Endothelial cell (in vitro differentiated cells): Measurements from ENCODE around the gene GEMIN4. TPM values are rescaled to one million over a fixed set of nuclear protein-coding genes. Genes with fewer than 3 reads are reported as not detected.
A peak's percentile ranks its signal among the peaks of the same experiment; 100 is the strongest.
"Not testable (repeated sequence)": the region's sequence is repeated elsewhere in the genome, so short reads cannot be mapped to it uniquely, and the experiment has no call there.

Experiments
- DNase-seq: peaks from one replicate; pipeline ENCODE4 v3.0.0; 2021; ENCODE audit warnings: low spot score
- H3K27ac Mint-ChIP-seq: one replicate; pipeline ENCODE4 v1.8.0; 2021; ENCODE audit warnings: mixed read lengths, inconsistent platforms; ENCODE audit not compliant: unreplicated experiment
- H3K27me3 Mint-ChIP-seq: one replicate; pipeline ENCODE4 v1.8.0; 2021; ENCODE audit warnings: mild to moderate bottlenecking, moderate library complexity, mixed read lengths, inconsistent platforms; ENCODE audit not compliant: unreplicated experiment
- H3K36me3 Mint-ChIP-seq: one replicate; pipeline ENCODE4 v1.8.0; 2021; ENCODE audit warnings: mild to moderate bottlenecking, low read depth, mixed read lengths, inconsistent platforms; ENCODE audit not compliant: unreplicated experiment
- H3K4me1 Mint-ChIP-seq: one replicate; pipeline ENCODE4 v1.8.0; 2021; ENCODE audit warnings: mild to moderate bottlenecking, mixed read lengths, inconsistent platforms; ENCODE audit not compliant: unreplicated experiment
- H3K4me3 Mint-ChIP-seq: one replicate; pipeline ENCODE4 v1.8.0; 2021; ENCODE audit warnings: mild to moderate bottlenecking, mixed read lengths, inconsistent platforms; ENCODE audit not compliant: unreplicated experiment
- H3K9me3 Mint-ChIP-seq: one replicate; pipeline ENCODE4 v1.8.0; 2021; ENCODE audit warnings: mixed read lengths, inconsistent platforms; ENCODE audit not compliant: unreplicated experiment
- CTCF ChIP-seq: fragments of 200-600 bp; sonication (generic); IDR thresholded peaks from one replicate; pipeline ENCODE4 v1.5.0; 2021; ENCODE audit warnings: antibody characterized with exemption; ENCODE audit not compliant: unreplicated experiment
- total RNA-seq: library from RNA; stranded (reverse); fragmentation: NEBNext Ultra II Directional; extraction: Animal tissue kit (Norgen Biotek cat#: 25700); gene quantifications from one replicate; pipeline ENCODE4 v1.2.1, GENCODE V29; 2021; ENCODE audit not compliant: unreplicated experiment

GEMIN4 gene
- total RNA-seq, 1 donor from 2014 or later, result 17.7 TPM

GRCh38 chr17:751269-752001, 629 bp downstream of the GEMIN4 start:
- Mint-ChIP-seq H3K36me3 (peaks cover 36% of the 10 kb centered on the region), H3K27me3 (peaks cover 11% of the 10 kb centered on the region), H3K27ac (no peak overlapping the region), H3K9me3 (no peaks in the 10 kb centered on the region), H3K4me3 (peak overlapping the region; percentile 95), H3K4me1 (peaks cover 23% of the 10 kb centered on the region)
- TF ChIP-seq CTCF, result no peak
- no peak for DNase-seq

- DNase-seq, result no peak
- Mint-ChIP-seq H3K4me1 (peaks cover 16% of the 10 kb centered on the region), H3K4me3 (peak overlapping the region; percentile 95), H3K36me3 (peaks cover 43% of the 10 kb centered on the region), H3K27me3 (peaks cover 15% of the 10 kb centered on the region), H3K27ac (no peak overlapping the region), H3K9me3 (no peaks in the 10 kb centered on the region)
- no peak for TF ChIP-seq CTCF
Measured at GRCh38 chr17:750431-751037, 1.5 kb downstream of the GEMIN4 start.

GRCh38 chr17:749359-749758, 2.7 kb downstream of the GEMIN4 start:
- H3K27ac Mint-ChIP-seq, H3K9me3 Mint-ChIP-seq, DNase-seq: not testable (repeated sequence)
- Mint-ChIP-seq H3K4me3 (peak overlapping the region; percentile 49), H3K4me1 (peaks cover 16% of the 10 kb centered on the region), H3K27me3 (peaks cover 15% of the 10 kb centered on the region), H3K36me3 (peaks cover 48% of the 10 kb centered on the region)

- not testable (repeated sequence) for H3K9me3 Mint-ChIP-seq, DNase-seq
- H3K36me3 Mint-ChIP-seq, result peaks cover 54% of the 10 kb centered on the region
- H3K4me3 Mint-ChIP-seq, result peak overlapping the region; percentile 38
- H3K27ac Mint-ChIP-seq, result peak overlapping the region; percentile 54
- H3K27me3 Mint-ChIP-seq, result peaks cover 17% of the 10 kb centered on the region
- peaks cover 13% of the 10 kb centered on the region for H3K4me1 Mint-ChIP-seq
Measured at GRCh38 chr17:748604-749003, 3.5 kb downstream of the GEMIN4 start.

- H3K4me1 Mint-ChIP-seq, result peaks cover 11% of the 10 kb centered on the region
- no peak overlapping the region for H3K27ac Mint-ChIP-seq
- H3K4me3 Mint-ChIP-seq, result no peak overlapping the region
- peaks cover 14% of the 10 kb centered on the region for H3K27me3 Mint-ChIP-seq
- peaks cover 58% of the 10 kb centered on the region for H3K36me3 Mint-ChIP-seq
- no peak for DNase-seq
- no peaks in the 10 kb centered on the region for H3K9me3 Mint-ChIP-seq
- no peak for TF ChIP-seq CTCF
Measured at GRCh38 chr17:746783-747629, 5.1 kb downstream of the GEMIN4 start.
